NCI-H69 (cell line): ENCODE results near the gene STT3B.
"Not testable (repeated sequence)": the region's sequence is repeated elsewhere in the genome, so short reads cannot be mapped to it uniquely, and the experiment has no call there.

Source experiments
- DNase-seq: peaks from one replicate; lab custom pipeline; 2025; lab: John Stamatoyannopoulos, UW

Gene STT3B

DNA sequence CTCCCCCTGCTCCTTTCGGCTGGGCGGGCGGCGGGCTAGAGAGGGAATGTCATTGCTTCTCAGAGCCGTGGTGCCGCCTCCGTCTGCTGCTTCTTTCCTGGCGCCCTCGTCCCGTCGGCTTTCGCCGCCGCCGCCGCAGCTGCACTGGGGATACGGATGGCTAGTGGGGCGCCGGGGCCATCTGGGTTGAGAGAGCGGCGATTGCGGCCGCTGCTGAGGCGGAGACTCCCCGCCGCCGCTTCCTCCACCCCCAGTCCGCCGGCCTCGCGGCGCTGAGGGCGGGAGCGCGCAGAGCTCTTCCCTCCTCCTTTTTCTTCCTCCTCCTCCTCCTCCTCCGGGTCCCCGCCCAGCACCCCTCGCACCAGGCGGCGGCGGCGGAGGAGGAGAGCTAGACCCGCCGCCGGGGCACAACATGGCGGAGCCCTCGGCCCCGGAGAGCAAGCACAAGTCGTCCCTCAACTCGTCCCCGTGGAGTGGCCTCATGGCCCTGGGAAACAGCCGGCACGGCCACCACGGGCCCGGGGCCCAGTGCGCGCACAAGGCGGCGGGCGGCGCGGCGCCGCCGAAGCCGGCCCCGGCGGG lies at the start of gene STT3B:
Gene STT3B, plus strand, starts transcription at position 339 of the 582 bp plus-strand sequence. Its CDS starts 74 bp downstream, at position 413.
- peak; percentile 91 for DNase-seq

DNA sequence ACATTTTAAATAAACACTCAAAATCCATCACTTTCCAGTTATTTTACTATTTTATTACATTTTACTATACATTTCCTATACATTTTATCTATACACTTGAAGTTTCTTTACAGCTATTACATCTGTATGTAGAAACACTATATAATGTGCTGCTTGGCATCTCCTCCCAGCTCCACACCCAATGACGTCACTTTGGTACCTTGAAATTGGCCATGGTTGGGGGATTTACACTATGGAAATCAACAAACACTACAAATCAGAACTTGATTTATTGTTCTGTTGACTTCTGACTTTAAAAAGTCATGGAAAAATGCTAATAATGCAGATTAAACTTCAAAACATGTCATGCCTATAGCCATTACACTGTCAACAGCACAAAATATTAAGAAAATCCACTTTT lies 48.9 kb upstream of the STT3B start:
- DNase-seq = no peak

DNA sequence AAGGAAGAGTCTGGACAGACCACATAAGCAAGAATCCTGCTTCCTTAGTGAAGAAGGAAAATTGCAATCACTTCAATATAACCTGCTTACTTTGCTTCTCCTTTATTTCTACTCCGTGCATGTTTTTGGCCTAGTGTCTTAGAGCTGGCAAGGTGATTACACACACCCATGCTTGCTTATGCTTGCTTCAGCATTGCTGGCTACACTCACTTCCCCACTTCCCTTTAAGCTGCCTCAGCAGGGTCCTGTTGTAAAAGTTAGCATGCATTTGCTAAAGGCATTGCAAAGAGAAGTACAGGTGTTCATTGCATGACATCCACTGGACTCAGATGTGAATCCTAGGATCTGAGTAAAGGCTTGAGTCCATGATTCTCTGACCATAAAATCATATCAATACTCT lies 47.5 kb upstream of the STT3B start:
- no peak for DNase-seq

DNA sequence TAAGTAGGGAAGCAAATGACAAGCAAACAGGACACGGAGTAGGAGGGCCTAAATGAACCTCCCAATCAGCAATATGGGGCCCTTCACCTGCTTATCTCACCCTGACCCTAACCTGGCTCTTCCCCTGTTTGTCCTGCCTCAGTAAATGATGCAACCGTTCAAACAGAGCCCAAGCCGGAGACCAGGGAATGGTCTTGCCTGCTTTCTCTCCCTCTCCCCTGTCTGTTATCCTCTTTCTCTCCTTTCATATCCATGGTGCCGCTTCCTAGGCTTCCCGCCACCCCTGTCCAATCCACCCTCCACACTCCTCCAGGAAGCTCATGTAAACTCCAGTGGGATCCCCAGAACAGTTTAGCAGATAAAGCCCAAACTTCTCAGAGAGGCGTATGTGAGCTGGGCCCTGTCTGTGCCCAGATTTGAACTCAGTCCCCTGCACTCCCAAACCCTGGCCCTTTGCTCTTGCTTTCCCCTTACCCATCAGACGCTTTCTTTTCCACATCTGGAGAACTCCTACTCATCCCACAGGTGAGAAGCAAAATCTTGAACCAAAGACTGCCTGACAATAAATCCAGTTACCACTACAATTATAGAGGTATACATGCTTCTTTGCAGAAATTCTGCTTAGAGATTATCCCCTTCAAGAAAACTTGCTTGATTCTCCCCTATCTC lies 45.7 kb upstream of the STT3B start:
- DNase-seq = no peak

DNA sequence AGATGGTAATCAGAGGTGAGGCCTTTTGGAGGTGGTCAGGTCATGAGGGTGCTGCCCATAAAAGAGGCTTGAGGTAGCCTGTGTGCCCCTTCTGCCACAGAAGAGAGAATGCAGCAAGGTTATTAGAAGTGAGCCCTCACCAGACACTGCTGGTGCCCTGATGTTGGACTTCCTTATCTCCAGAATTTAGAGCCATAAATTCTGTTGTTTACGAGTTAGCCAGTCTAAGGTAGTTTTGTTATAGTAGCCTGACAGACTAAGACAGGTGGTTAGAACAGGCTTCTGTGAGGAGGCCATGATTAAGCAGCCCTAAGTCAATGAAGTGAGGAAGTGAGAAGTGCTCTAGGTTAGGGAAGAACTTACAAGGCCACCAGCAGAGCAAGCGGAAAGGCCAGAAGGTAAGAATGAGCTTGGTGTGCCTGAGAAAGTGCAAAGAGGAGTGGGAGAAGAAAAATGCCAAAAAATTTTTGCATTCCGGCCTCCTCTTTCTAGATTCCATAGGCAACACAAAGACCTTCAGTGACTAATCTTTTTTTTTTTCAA lies 44.2 kb upstream of the STT3B start:
- no peak for DNase-seq

DNA sequence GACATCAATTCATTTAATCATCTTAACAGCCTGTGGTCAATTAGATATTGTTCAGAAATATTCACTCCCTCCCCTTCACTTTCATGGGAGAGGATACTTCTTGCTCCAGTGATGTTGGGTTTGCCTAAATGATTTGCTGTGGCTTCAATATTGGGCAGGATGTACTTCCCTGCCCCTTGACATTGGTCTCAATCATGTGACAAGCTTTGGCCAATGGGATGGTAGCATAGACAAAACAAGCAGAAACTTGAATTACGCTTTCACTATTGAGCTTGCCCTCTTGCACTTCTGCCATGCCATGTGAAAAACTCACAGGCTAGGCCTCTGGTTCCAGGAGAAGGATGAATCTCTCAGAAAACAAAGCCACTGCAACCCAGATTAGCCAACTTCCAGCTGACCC lies 42.2 kb upstream of the STT3B start:
- DNase-seq = no peak

- no peak for DNase-seq
Measured at GRCh38 chr3:31491660-31492059, 41.1 kb upstream of the STT3B start.

DNA sequence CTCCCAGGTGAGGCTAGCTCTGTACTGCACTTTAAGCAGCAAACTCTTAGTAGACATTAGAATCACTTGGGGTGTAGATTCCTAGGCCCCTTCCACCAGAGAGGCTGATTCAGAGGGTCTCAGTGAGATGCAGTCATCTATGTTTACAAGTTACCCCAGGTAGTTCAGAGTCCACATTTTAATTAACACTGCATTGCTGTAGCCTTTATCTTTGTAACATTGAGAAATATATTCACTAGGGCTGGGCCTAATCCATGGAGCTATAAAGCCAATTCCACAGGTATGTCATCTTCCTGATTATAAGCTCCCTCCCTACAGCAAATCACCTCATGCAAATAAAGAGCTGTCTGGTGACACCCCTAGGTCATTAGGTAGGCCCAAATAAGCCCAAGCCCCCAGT lies 39.6 kb upstream of the STT3B start:
- DNase-seq = no peak

GRCh38 chr3:31495971-31496665 lies 36.6 kb upstream of the STT3B start:
- no peak for DNase-seq

GRCh38 chr3:31498791-31499190 lies 33.9 kb upstream of the STT3B start:
- DNase-seq = no peak

GRCh38 chr3:31499281-31499680 lies 33.4 kb upstream of the STT3B start:
- no peak for DNase-seq

GRCh38 chr3:31502803-31503221 lies 29.9 kb upstream of the STT3B start:
- DNase-seq = no peak

DNA sequence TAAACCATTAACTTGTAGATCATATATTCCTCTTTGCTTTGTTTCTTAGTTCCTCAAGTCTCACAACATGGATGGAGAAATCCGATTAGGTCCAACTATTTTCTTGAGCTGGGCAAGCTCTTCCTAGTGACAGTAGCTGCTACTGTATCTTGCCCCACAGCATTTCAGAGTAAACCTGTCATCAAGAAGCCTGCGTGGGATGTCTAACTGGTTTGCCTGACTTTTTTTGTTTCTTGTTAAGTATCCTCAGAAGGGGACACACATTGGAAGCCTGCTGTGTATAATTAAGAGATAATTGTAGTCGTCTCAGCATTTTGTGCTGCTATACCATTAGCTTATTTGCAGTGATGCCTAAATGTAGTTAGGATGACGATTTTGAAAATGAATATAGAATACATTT lies 29.3 kb upstream of the STT3B start:
- DNase-seq = peak; percentile 84

- DNase-seq = peak; percentile 29
Measured at GRCh38 chr3:31504230-31504629, 28.5 kb upstream of the STT3B start.

DNA sequence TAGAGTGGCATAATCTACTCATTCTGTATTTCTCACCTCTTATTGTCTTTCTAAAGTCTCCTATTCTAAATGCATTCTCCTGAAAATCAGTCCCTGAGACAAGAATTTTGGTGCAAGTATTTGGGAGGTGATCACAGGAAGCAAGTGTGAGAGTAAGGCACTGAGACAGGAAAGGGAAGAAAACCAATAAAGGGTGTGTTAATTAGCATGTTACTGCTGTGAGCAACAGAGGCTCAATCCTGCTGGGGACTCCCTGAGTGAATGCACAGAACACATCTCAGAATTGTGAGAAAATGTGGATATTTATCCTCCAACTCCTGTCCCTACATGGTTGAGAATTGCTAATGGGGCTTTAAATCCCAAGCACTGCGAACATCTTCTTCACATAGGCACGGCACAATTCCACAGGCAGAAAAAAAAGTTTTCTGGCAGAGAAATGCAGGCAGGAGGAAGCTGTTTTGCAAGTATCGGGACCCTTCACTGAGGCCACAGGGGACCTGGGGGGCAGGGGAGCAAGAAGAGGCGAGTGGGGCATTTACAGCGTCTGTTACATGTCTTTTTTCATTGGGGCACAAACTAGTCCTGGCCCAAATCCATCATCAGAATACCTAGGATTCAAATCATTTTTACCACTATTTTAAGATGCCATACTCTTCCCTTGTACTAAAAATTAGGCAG lies 27.2 kb upstream of the STT3B start:
- DNase-seq = peak; percentile 39

GRCh38 chr3:31506515-31506914 lies 26.2 kb upstream of the STT3B start:
- not testable (repeated sequence) for DNase-seq

DNA sequence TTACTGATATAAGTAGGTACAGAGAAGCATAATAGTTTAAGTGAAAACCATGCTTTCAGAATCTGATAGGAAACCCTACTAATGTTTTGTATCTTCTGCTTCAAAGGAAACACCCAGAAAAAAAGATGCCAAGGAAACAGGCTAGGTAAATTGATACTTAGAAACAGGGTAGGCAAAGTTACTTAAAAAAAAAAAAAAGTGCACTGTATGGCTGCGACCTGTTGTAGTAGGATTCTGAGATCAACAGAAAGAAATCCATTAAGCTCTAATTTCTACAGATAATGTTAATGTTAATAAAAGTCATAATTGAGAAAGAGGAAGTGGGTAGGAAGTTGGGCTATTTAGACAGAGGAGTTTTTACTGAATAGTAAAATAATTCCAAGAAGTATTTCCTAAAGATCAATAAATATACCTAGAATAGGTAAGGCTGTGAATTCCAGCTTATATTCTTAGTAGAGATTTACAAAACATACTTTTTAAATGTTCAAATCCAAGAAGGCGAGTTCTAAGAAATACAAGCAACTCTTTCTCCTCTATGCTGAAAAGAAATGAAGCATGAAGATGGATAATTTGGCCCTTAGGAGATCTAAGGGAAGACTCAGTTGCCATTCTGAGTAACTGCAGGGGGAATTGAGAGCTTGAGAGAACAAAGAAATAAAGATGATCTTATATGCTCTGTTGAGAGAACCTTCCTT lies 24.1 kb upstream of the STT3B start:
- DNase-seq = no peak

GRCh38 chr3:31509147-31509728 lies 23.5 kb upstream of the STT3B start:
- no peak for DNase-seq

DNA sequence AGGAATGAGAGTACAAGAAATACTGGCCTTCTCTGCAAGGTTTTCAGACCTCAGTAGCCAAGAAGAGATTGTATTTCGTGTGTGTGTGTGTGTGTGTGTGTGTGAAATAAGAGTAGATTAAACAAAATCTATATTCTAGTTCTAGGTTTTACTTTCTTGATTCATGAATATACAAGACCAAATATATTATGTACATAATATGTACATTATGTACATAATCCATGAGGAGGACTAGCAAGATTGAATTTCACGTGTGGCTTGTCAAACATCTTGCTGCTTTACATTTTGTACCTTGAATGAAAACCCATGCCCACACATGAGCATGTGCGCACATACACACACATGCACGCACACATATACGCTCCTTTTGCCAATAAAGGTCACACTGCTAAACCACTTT lies 18.2 kb upstream of the STT3B start:
- no peak for DNase-seq

DNA sequence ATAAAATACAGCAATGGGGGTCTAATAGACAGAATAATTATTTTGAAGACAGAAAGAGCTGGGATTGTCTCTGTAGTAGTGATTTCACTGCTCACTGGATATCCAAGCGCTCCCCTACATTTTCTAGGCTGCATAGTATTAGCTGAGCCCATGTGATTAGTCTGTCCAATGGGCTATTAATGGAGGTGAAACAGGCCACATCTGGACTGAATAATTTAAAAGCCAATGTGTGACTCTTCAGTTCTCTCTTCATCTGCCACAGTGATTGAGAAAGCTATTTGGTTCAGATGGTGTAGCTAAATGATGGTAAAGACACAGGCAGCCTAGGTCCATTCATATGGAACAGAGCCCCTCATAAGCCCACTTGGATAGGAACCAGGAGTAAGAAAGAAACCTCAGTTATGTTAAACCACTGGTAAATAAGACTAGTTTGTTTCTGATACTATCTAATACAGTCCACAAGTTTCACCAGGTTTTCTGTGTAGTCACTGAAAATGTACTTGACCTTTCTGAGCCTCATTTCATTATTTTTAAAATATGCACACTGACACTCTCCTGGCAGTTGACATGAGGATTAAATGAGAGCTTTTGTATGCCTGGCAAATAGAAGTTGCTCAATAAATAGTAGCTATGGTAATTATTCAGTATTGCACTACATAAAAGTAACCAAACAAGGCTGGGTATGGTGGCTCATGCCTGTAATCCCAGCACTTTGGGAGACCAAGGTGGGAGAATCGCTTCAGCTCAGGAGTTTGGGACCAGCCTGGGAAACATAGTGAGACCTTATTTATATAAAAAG lies 17.0 kb upstream of the STT3B start:
- DNase-seq = no peak

DNA sequence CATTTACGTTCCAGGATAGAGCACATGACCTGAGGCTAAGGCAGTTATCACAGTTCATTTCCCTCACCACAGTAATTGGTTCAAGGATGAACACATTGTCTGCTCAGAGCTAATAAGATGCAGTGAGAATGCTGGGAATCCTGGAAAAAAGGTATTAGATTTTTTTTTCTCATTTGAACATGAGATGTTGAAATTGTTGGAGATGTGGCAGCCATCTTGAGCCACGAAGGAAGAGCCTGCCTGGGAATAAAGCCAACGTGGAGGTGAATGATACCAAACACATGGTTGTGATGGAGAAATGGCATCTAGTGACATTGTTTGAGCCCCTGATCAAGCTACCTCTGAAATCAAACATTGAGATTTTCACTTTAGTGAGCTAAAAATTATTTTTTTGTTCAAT lies 16.0 kb upstream of the STT3B start:
- DNase-seq = peak; percentile 3
